Adrenal gland (tissue), 12 donors: ENCODE data around the gene RTTN. TPM values are rescaled to one million over a fixed set of nuclear protein-coding genes. Genes with fewer than 3 reads are reported as not detected.

Experiments used
- DNase-seq, 7 donors: peaks; one replicate each; pipeline ENCODE4 v3.0.0-alpha.2; 2019 to 2020
- H3K27ac ChIP-seq, 5 donors: fragments of 200-600 bp; sonication (generic) in 4 of 5; 1 replicate in 3 of 5; 2 replicates in 2 of 5; pipeline versions ENCODE4 v1.5.1 to v1.8.0; 2016 to 2020; ENCODE audit warnings: mild to moderate bottlenecking in 1 of 5
- H3K27me3 ChIP-seq: fragments of 200-600 bp; 2 replicates; pipeline ENCODE4 v1.8.0; 2021
- H3K36me3 ChIP-seq, 2 donors: fragments of 200-600 bp; replicated peaks in 1 of 2; 1 replicate in 1 of 2; 2 replicates in 1 of 2; pipeline versions ENCODE4 v1.5.1 to v1.8.0; 2018 to 2022
- H3K4me1 ChIP-seq, 2 donors: fragments of 200-600 bp; replicated peaks in 1 of 2; 1 replicate in 1 of 2; 2 replicates in 1 of 2; pipeline versions ENCODE4 v1.5.1 to v1.8.0; 2018 to 2021
- H3K4me3 ChIP-seq, 4 donors: fragments of 200-600 bp; sonication (generic) in 3 of 4; one replicate each; pipeline ENCODE4 v1.5.1; 2016 to 2018
- H3K9me3 ChIP-seq, 3 donors: fragments of 200-600 bp; sonication (generic) in 1 of 3; replicated peaks in 1 of 3; 1 replicate in 2 of 3; 2 replicates in 1 of 3; pipeline versions ENCODE4 v1.5.1 to v1.8.0; 2016 to 2021
- POLR2A ChIP-seq, 2 donors: fragments of 450-650 bp; IDR thresholded peaks; one replicate each; pipeline ENCODE4 v1.6.1; 2017; ENCODE audit warnings: antibody characterized with exemption in 2 of 2, mild to moderate bottlenecking in 2 of 2, moderate library complexity in 1 of 2
- WGBS, 4 donors: extraction: QIAGEN DNeasy Blood & Tissue Kit in 2 of 4; methylation state at CpG; one replicate each; pipeline versions ENCODE4 v1.1.5 to v1.1.7; 2013 to 2017; 5-methylcytosine and 5-hydroxymethylcytosine counted together
- intact Hi-C, 2 donors: fragments of 100-400 bp; cut with DNase I; formaldehyde crosslinking; loops; one replicate each; pipeline versions ENCODE4 v1.14.1 to v1.15.0; 2022 to 2023
- polyA plus RNA-seq, 3 donors: library from polyadenylated mRNA; stranded (reverse); fragments of 200-250 nt in 2 of 3; fragments of 350-450 nt in 1 of 3; fragmentation: Illumina TruSeq in 1 of 3; extraction: RNeasy Lipid Tissue Mini Kit (QIAGEN cat#74804) in 1 of 3; gene quantifications; one replicate each; pipeline ENCODE4 v1.2.3, GENCODE V29; 2013 to 2014
- total RNA-seq, 9 donors: library from RNA; depleted of rRNA in 4 of 9; stranded (reverse); fragments of >200 nt in 4 of 9; fragments of 120-200 nt in 1 of 9; fragmentation: NEBNext Ultra II Directional in 1 of 9; extraction: Animal tissue kit (Norgen Biotek cat#: 25700) in 1 of 9; gene quantifications; one replicate each; pipeline versions ENCODE4 v1.1.0 to v1.2.4, GENCODE V29; 2013 to 2023
- TF ChIP-seq, protein P1 (sequence below), 6 experiments: fragments of 450-650 bp in 4 of 6; fragments of 200-600 bp in 2 of 6; sonication (generic) in 1 of 6; IDR thresholded peaks; 1 replicate in 5 of 6; 2 replicates in 1 of 6; pipeline versions ENCODE4 v1.5.1 to v1.8.0; 2016 to 2021; ENCODE audit warnings: antibody characterized with exemption in 6 of 6, mild to moderate bottlenecking in 2 of 6, moderate library complexity in 1 of 6
- donor health status: healthy with polysubstance abuse.
- donor health status: Bipolar disorder and iron deficiency.
- donor health status: DM: yes; HTN: yes; CAD: no.
- donor health status: DM: no; HTN: no; CAD: no.
- donor health status: DM: no; HTN: no; CAD: no.
- donor health status: DM: yes; HTN: yes; CAD: no.

Gene RTTN
- total and polyA plus RNA-seq, 12 donors: 4.0 to 22.5 (median 7.5) TPM

DNA sequence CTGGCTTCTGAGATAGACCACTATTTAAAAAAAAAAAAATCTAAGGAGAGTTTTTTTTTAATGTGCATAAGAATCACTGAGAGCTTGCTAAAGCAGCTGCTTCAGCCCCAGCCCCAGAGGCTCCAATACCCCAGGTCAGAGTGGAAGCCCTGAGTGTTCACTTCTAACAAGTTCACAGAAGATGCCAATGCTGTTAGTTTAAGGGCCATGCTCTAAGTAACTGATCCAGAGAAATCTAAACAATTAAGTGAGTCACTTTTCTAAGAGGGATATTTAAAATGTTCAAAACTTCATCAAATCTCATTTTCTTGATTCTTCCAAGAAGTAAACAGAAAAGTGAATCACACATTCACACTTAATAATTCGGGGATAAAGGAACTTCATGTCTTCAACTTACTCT, 131.4 kb downstream of the RTTN start:
- intact Hi-C loops: no loop called here
- 93 to 98% (median 96%) methylated on average over 1 of the region's 1 CpG for WGBS, 4 donors
- Histone ChIP-seq H3K27me3 (no peaks in the 10 kb centered on the region), H3K36me3 (no peaks in the 10 kb centered on the region), H3K4me3 (no peak overlapping the region), H3K27ac (no peak overlapping the region), H3K4me1 (no peaks in the 10 kb centered on the region), H3K9me3 (no peaks in the 10 kb centered on the region)
- TF ChIP-seq, protein P1, sequence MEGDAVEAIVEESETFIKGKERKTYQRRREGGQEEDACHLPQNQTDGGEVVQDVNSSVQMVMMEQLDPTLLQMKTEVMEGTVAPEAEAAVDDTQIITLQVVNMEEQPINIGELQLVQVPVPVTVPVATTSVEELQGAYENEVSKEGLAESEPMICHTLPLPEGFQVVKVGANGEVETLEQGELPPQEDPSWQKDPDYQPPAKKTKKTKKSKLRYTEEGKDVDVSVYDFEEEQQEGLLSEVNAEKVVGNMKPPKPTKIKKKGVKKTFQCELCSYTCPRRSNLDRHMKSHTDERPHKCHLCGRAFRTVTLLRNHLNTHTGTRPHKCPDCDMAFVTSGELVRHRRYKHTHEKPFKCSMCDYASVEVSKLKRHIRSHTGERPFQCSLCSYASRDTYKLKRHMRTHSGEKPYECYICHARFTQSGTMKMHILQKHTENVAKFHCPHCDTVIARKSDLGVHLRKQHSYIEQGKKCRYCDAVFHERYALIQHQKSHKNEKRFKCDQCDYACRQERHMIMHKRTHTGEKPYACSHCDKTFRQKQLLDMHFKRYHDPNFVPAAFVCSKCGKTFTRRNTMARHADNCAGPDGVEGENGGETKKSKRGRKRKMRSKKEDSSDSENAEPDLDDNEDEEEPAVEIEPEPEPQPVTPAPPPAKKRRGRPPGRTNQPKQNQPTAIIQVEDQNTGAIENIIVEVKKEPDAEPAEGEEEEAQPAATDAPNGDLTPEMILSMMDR (IDR thresholded peaks at IDR 0.05): no peak
- no peak for TF ChIP-seq POLR2A (IDR thresholded peaks at IDR 0.05)
- DNase-seq: no peak

- 94 to 95% (median 95%) methylated on average over 5 of the region's 5 CpGs for WGBS, 4 donors
- Histone ChIP-seq H3K27ac (no peak overlapping the region), H3K4me1 (no peaks in the 10 kb centered on the region), H3K4me3 (no peak overlapping the region), H3K9me3 (no peaks in the 10 kb centered on the region), H3K27me3 (no peaks in the 10 kb centered on the region), H3K36me3 (no peaks in the 10 kb centered on the region)
- TF ChIP-seq POLR2A (IDR thresholded peaks at IDR 0.05): no peak
- TF ChIP-seq, protein P1 (IDR thresholded peaks at IDR 0.05): no peak
- DNase-seq: no peak
- intact Hi-C loops: no loop called here
Measured at GRCh38 chr18:70073432-70073831, 132.1 kb downstream of the RTTN start.

GRCh38 chr18:70072678-70073077, 132.8 kb downstream of the RTTN start:
- Histone ChIP-seq H3K9me3 (no peaks in the 10 kb centered on the region), H3K4me1 (no peaks in the 10 kb centered on the region), H3K4me3 (no peak overlapping the region), H3K27me3 (no peaks in the 10 kb centered on the region), H3K27ac (no peak overlapping the region), H3K36me3 (no peaks in the 10 kb centered on the region)
- WGBS, 4 donors: 46 to 84% (median 62%) methylated on average over 1 of the region's 1 CpG
- no peak for TF ChIP-seq POLR2A (IDR thresholded peaks at IDR 0.05)
- TF ChIP-seq, protein P1 (IDR thresholded peaks at IDR 0.05): peak in 3 of 6 experiments; percentile 3 to 38 (median 26)
- DNase-seq: no peak
- intact Hi-C loops: no loop called here

GRCh38 chr18:70069965-70070364, 135.5 kb downstream of the RTTN start:
- intact Hi-C loops: no loop called here

More at GRCh38 chr18:70069965-70070364, 135.5 kb downstream of the RTTN start:
- no peaks in the 10 kb centered on the region for H3K9me3 ChIP-seq
- no peak overlapping the region for H3K4me3 ChIP-seq
- no peaks in the 10 kb centered on the region for H3K27me3 ChIP-seq
- WGBS, 4 donors: 75 to 92% (median 86%) methylated on average over 1 of the region's 1 CpG
- no peaks in the 10 kb centered on the region for H3K4me1 ChIP-seq
- H3K36me3 ChIP-seq: no peaks in the 10 kb centered on the region
- no peak for DNase-seq
- no peak for TF ChIP-seq POLR2A (IDR thresholded peaks at IDR 0.05)
- TF ChIP-seq, protein P1 (IDR thresholded peaks at IDR 0.05): no peak
- no peak overlapping the region for H3K27ac ChIP-seq
